Measurements from ENCODE around the gene KLHL15. TPM values are rescaled to one million over a fixed set of nuclear protein-coding genes. Genes with fewer than 3 reads are reported as not detected.

The KLHL15 gene
- total and polyA plus RNA-seq, 2 of the 4 experiments (the other 2 are of a cell fraction): 2.4 to 7.5 TPM

- ChIA-PET CTCF (no interaction called here), POLR2A (ENCODE audit: unreplicated experiment) (interaction anchor here (0.6 kb wide), 1 partner anchor 141 kb away, joined by 4 read pairs; no protein-coding TSS in a partner anchor)
- BruUV-seq (replicated peaks): no TSS peak
- H3K18ac ChIP-seq (ENCODE audit: low read depth, low read length): no peak overlapping the region
- H4K91ac ChIP-seq (ENCODE audit: insufficient read depth, low read depth, low read length): no peak overlapping the region
- DNase-seq (no peak), ATAC-seq (ENCODE audit: low read depth) (no peak)
- H3K9me3 ChIP-seq (ENCODE audit: control insufficient read depth, insufficient read depth, low read length): no peaks in the 10 kb centered on the region
- H3K4ac ChIP-seq (ENCODE audit: low read depth, low read length): no peak overlapping the region
- H3K79me1 ChIP-seq (ENCODE audit: low read depth in 1 of 2, low read length in 2 of 2): no peaks in the 10 kb centered on the region
- no peak overlapping the region for H3K4me2 ChIP-seq (ENCODE audit: low read depth, low read length)
- H2BK5ac ChIP-seq (ENCODE audit: low read depth, low read length, poor library complexity, severe bottlenecking): no peak overlapping the region
- no peak overlapping the region for H2BK15ac ChIP-seq (ENCODE audit: low read depth, low read length)
- no peaks in the 10 kb centered on the region for H3K36me3 ChIP-seq (ENCODE audit: control insufficient read depth, insufficient read depth, low read length)
- intact Hi-C loops (cut with micrococcal nuclease): no loop called here
- TF ChIP-seq RCOR1 (IDR thresholded peaks at IDR 0.05; ENCODE audit: insufficient replicate concordance, low read length) (no peak), POLR2A (IDR thresholded peaks at IDR 0.05; ENCODE audit: low read depth, low read length) (no peak), RFX5 (IDR thresholded peaks at IDR 0.05; ENCODE audit: low read depth, low read length) (no peak), SMC3 (IDR thresholded peaks at IDR 0.05; ENCODE audit: low read depth, low read length) (no peak)
- no peak overlapping the region for H2BK20ac ChIP-seq (ENCODE audit: low read depth, low read length)
- H2BK120ac ChIP-seq (ENCODE audit: low read depth, low read length): no peak overlapping the region
- in situ Hi-C loops (cut with MboI; ENCODE audit: low sequenced_read_pairs): no loop called here
- H4K8ac ChIP-seq (ENCODE audit: low read depth in 2 of 2, low read length in 2 of 2): no peak overlapping the region
- no peaks in the 10 kb centered on the region for H4K20me1 ChIP-seq (ENCODE audit: insufficient read depth, low read length)
- no peak overlapping the region for H2AK5ac ChIP-seq (ENCODE audit: low read depth, low read length)
- no peak overlapping the region for H2AK9ac ChIP-seq (replicated peaks; ENCODE audit: low read depth, low read length, poor library complexity)
- H3K27ac ChIP-seq (ENCODE audit: insufficient read depth, low read length): no peak overlapping the region
- no peak overlapping the region for H3K14ac ChIP-seq (replicated peaks; ENCODE audit: low read depth, low read length)
- H3K23ac ChIP-seq (ENCODE audit: low read depth, low read length): no peak overlapping the region
- no peak overlapping the region for H3K9ac ChIP-seq (ENCODE audit: low read depth, low read length)
- no peak overlapping the region for H2AFZ ChIP-seq (replicated peaks; ENCODE audit: low read length, poor library complexity)
- H3K4me1 ChIP-seq (ENCODE audit: control insufficient read depth, insufficient read depth, low read length): no peaks in the 10 kb centered on the region
- WGBS, 2 experiments (ENCODE audit: extremely low coverage in 2 of 2, insufficient read length in 1 of 2): no CpG with 5 or more reads among the region's 4 CpGs
- no peak overlapping the region for H3K56ac ChIP-seq (ENCODE audit: extremely low read depth, insufficient read depth, low read length)
- no peaks in the 10 kb centered on the region for H3K27me3 ChIP-seq (ENCODE audit: control insufficient read depth, insufficient read depth, low read length)
- no peak overlapping the region for H3K4me3 ChIP-seq (ENCODE audit: insufficient read depth, low read depth, low read length)
- H4K5ac ChIP-seq (ENCODE audit: low read depth, low read length): no peak overlapping the region
- no peaks in the 10 kb centered on the region for H3K9me1 ChIP-seq (ENCODE audit: insufficient read depth, low read length)
- dilution Hi-C loops (cut with HindIII; ENCODE audit: low sequenced_read_pairs, unreplicated experiment): no loop called here
Observed at GRCh38 chrX:23954396-23954795, 72.6 kb downstream of the KLHL15 start.
